Progenitor cell of endocrine pancreas (in vitro differentiated cells): ENCODE measurements around the gene SCART1. TPM values are rescaled to one million over a fixed set of nuclear protein-coding genes. Genes with fewer than 3 reads are reported as not detected.
"Not testable (repeated sequence)": the region's sequence is repeated elsewhere in the genome, so short reads cannot be mapped to it uniquely, and the experiment has no call there.

ENCODE experiments used
- DNase-seq: peaks from one replicate; pipeline ENCODE4 v3.0.0; 2021; ENCODE audit warnings: low spot score; ENCODE audit not compliant: unreplicated experiment
- H3K27ac Mint-ChIP-seq: 2 replicates; pipeline ENCODE4 v1.8.0; 2021; ENCODE audit warnings: mild to moderate bottlenecking, moderate library complexity, mixed read lengths
- H3K27me3 Mint-ChIP-seq: 2 replicates; pipeline ENCODE4 v1.8.0; 2021; ENCODE audit warnings: mixed read lengths
- H3K36me3 Mint-ChIP-seq: 2 replicates; pipeline ENCODE4 v1.8.0; 2022; ENCODE audit warnings: mixed read lengths; ENCODE audit not compliant: insufficient read depth
- H3K4me1 Mint-ChIP-seq: 2 replicates; pipeline ENCODE4 v1.8.0; 2021; ENCODE audit warnings: low read depth, mixed read lengths
- H3K4me3 Mint-ChIP-seq: 2 replicates; pipeline ENCODE4 v1.8.0; 2021; ENCODE audit warnings: low read depth, mild to moderate bottlenecking, moderate library complexity, mixed read lengths
- H3K9me3 Mint-ChIP-seq: 2 replicates; pipeline ENCODE4 v1.8.0; 2021; ENCODE audit warnings: low read depth, mixed read lengths
- total RNA-seq: library from RNA; stranded (reverse); gene quantifications from 2 replicates; pipeline ENCODE4 v1.2.1, GENCODE V29; 2021
- TF ChIP-seq, protein P1 (sequence below): fragments of 200-600 bp; sonication (generic); IDR thresholded peaks from one replicate; pipeline ENCODE4 v1.5.0; 2021; ENCODE audit warnings: antibody characterized with exemption, mild to moderate bottlenecking; ENCODE audit not compliant: unreplicated experiment

SCART1 gene
- total RNA-seq, 1 donor from 2014 or later = 1.7 TPM

DNA sequence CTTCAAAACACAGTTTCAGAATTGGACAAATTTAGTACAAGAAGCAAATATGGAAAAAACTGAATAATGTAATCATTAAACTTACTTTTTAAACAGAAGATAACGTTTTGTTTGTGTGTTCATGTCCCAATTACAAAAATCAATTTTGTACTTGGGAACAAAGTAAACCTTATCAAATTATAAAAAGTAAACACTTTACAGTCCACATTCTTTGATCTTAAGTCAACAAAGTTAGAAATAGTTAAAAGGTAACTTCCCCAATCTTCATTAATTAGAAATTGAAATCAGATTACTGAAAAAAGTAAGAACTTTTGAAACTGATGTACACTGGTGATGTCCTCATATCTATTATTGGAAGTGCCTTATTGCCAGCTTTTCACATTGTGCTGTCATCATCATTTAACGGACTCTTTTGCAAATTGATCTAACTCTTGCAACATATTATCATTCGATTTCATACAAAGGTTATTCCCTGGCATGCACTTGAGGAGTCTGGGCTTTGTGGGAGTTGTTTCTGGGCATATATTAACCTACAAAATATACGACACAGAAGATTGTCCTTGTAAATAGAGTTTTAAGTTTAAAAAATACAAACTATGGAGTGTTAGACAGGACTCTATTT, 58.3 kb downstream of the SCART1 start:
- H3K27me3 Mint-ChIP-seq = no peaks in the 10 kb centered on the region
- H3K27ac Mint-ChIP-seq = no peak overlapping the region
- peaks cover 66% of the 10 kb centered on the region for H3K9me3 Mint-ChIP-seq
- H3K4me3 Mint-ChIP-seq = no peak overlapping the region
- no peak for DNase-seq
- TF ChIP-seq, protein P1, sequence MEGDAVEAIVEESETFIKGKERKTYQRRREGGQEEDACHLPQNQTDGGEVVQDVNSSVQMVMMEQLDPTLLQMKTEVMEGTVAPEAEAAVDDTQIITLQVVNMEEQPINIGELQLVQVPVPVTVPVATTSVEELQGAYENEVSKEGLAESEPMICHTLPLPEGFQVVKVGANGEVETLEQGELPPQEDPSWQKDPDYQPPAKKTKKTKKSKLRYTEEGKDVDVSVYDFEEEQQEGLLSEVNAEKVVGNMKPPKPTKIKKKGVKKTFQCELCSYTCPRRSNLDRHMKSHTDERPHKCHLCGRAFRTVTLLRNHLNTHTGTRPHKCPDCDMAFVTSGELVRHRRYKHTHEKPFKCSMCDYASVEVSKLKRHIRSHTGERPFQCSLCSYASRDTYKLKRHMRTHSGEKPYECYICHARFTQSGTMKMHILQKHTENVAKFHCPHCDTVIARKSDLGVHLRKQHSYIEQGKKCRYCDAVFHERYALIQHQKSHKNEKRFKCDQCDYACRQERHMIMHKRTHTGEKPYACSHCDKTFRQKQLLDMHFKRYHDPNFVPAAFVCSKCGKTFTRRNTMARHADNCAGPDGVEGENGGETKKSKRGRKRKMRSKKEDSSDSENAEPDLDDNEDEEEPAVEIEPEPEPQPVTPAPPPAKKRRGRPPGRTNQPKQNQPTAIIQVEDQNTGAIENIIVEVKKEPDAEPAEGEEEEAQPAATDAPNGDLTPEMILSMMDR = no peak
- no peaks in the 10 kb centered on the region for H3K4me1 Mint-ChIP-seq
- H3K36me3 Mint-ChIP-seq = peaks cover 1% of the 10 kb centered on the region

- Mint-ChIP-seq H3K27me3 (no peaks in the 10 kb centered on the region), H3K4me1 (no peaks in the 10 kb centered on the region), H3K4me3 (no peak overlapping the region), H3K27ac (no peak overlapping the region), H3K36me3 (no peaks in the 10 kb centered on the region), H3K9me3 (peaks cover 57% of the 10 kb centered on the region)
- TF ChIP-seq, protein P1 = no peak
- no peak for DNase-seq
Measured at GRCh38 chr10:133515471-133515870, 61.7 kb downstream of the SCART1 start.

GRCh38 chr10:133516057-133516456, 62.3 kb downstream of the SCART1 start:
- no peak for DNase-seq
- no peaks in the 10 kb centered on the region for H3K27me3 Mint-ChIP-seq
- TF ChIP-seq, protein P1 = no peak
- H3K4me3 Mint-ChIP-seq = no peak overlapping the region
- no peaks in the 10 kb centered on the region for H3K36me3 Mint-ChIP-seq
- no peak overlapping the region for H3K27ac Mint-ChIP-seq
- H3K9me3 Mint-ChIP-seq = peaks cover 55% of the 10 kb centered on the region
- H3K4me1 Mint-ChIP-seq = no peaks in the 10 kb centered on the region

GRCh38 chr10:133518517-133518916, 64.8 kb downstream of the SCART1 start:
- peaks cover 57% of the 10 kb centered on the region for H3K9me3 Mint-ChIP-seq

More at GRCh38 chr10:133518517-133518916, 64.8 kb downstream of the SCART1 start:
- not testable (repeated sequence) for H3K4me3 Mint-ChIP-seq, DNase-seq, H3K27ac Mint-ChIP-seq, H3K36me3 Mint-ChIP-seq, H3K4me1 Mint-ChIP-seq, H3K27me3 Mint-ChIP-seq

Other genes with a start within 250 kb of the SCART1 start
- gene UTF1, start 223.7 kb upstream of the SCART1 start, total RNA-seq = not detected in 2 replicates
- 1.2 TPM in 2 replicates for gene VENTX, start 216.1 kb upstream of the SCART1 start, total RNA-seq
- 13.7 and 16.3 TPM in 2 replicates for gene ADAM8, start 177.1 kb upstream of the SCART1 start, total RNA-seq
- gene TUBGCP2, start 145.1 kb upstream of the SCART1 start, total RNA-seq = 63.2 and 77.0 TPM in 2 replicates
- gene ZNF511, start 145.0 kb upstream of the SCART1 start, total RNA-seq = 54.2 and 56.8 TPM in 2 replicates
- 2.3 and 2.5 TPM in 2 replicates for gene CALY, start 117.0 kb upstream of the SCART1 start, total RNA-seq
- gene PRAP1, start 106.6 kb upstream of the SCART1 start, total RNA-seq = 0.62 TPM in 1 of 2 replicates, not detected in the other
- 14.7 and 16.2 TPM in 2 replicates for gene FUOM, start 95.9 kb upstream of the SCART1 start, total RNA-seq
- gene ECHS1, start 80.6 kb upstream of the SCART1 start, total RNA-seq = 89.7 and 91.4 TPM in 2 replicates
- 11.9 and 14.1 TPM in 2 replicates for gene PAOX, start 74.7 kb upstream of the SCART1 start, total RNA-seq
- gene MTG1, start 59.8 kb upstream of the SCART1 start, total RNA-seq = 137 and 139 TPM in 2 replicates
- 0.12 TPM in 1 of 2 replicates, not detected in the other for gene SPRN, start 29.3 kb upstream of the SCART1 start, total RNA-seq
- gene CYP2E1, start 73.4 kb downstream of the SCART1 start, total RNA-seq = 0.91 and 1.4 TPM in 2 replicates
- gene SYCE1, start 111.6 kb downstream of the SCART1 start, total RNA-seq = not detected in 2 replicates
- not detected in 2 replicates for gene FRG2B, start 172.8 kb downstream of the SCART1 start, total RNA-seq